IMR-90 (cell line): ENCODE results near the gene VGF. TPM values are rescaled to one million over a fixed set of nuclear protein-coding genes. Genes with fewer than 3 reads are reported as not detected.

Experiments
- ATAC-seq: fragments of 200-7000 bp; cut with Tn5 transposase; 2 replicates; pipeline ENCODE4 v1.9.1; 2020; ENCODE audit warnings: low read depth, mild to moderate bottlenecking, moderate library complexity
- BruUV-seq: library from RNA; stranded (reverse); fragments of 400-500 nt; replicated peaks from 2 replicates; lab custom pipeline; 2021; lab: Mats Ljungman, UMichigan
- CTCF ChIA-PET: fragments of 300-600 bp; formaldehyde crosslinking; extraction: SDS; loops from one replicate; lab custom pipeline; 2021; ENCODE audit warnings: antibody characterized with exemption; lab: Yijun Ruan, JAX
- POLR2A ChIA-PET: fragments of 300-600 bp; sonication (Branson Sonifier 250); formaldehyde crosslinking; loops from one replicate; lab custom pipeline; 2022; ENCODE audit warnings: antibody characterized with exemption; ENCODE audit not compliant: unreplicated experiment; lab: Charles Lee
- DNase-seq: peaks from one replicate; pipeline ENCODE4 v3.0.0; 2013
- H2AFZ ChIP-seq: replicated peaks from 2 replicates; pipeline ENCODE3; 2013; ENCODE audit warnings: low read length, mild to moderate bottlenecking; ENCODE audit not compliant: poor library complexity
- H2AK5ac ChIP-seq: 2 replicates; pipeline ENCODE4 v1.6.1; 2013; ENCODE audit warnings: low read depth, low read length, inconsistent platforms
- H2AK9ac ChIP-seq: replicated peaks from 2 replicates; pipeline ENCODE3; 2013; ENCODE audit warnings: mild to moderate bottlenecking, low read depth, low read length, moderate library complexity; ENCODE audit not compliant: poor library complexity
- H2BK120ac ChIP-seq: 2 replicates; pipeline ENCODE4 v1.6.1; 2013; ENCODE audit warnings: low read depth, low read length, inconsistent platforms
- H2BK15ac ChIP-seq: 3 replicates; pipeline ENCODE4 v1.6.1; 2013; ENCODE audit warnings: low read depth, low read length, inconsistent platforms
- H2BK20ac ChIP-seq: 2 replicates; pipeline ENCODE4 v1.6.1; 2013; ENCODE audit warnings: low read depth, mild to moderate bottlenecking, inconsistent platforms, low read length, moderate library complexity
- H2BK5ac ChIP-seq: 2 replicates; pipeline ENCODE4 v1.6.1; 2013; ENCODE audit warnings: mild to moderate bottlenecking, low read depth, low read length, inconsistent platforms; ENCODE audit not compliant: poor library complexity, severe bottlenecking
- H3K14ac ChIP-seq: replicated peaks from 2 replicates; pipeline ENCODE4 v1.6.1; 2013; ENCODE audit warnings: low read depth, low read length, inconsistent platforms
- H3K18ac ChIP-seq: 2 replicates; pipeline ENCODE4 v1.6.1; 2013; ENCODE audit warnings: low read depth, low read length, control low read depth
- H3K23ac ChIP-seq: 2 replicates; pipeline ENCODE4 v1.6.1; 2013; ENCODE audit warnings: low read depth, low read length, inconsistent platforms
- H3K27ac ChIP-seq: 2 replicates; pipeline ENCODE4 v1.5.1; 2013; ENCODE audit warnings: mild to moderate bottlenecking, control low read depth, low read length; ENCODE audit not compliant: insufficient read depth
- H3K27me3 ChIP-seq: 2 replicates; pipeline ENCODE4 v1.6.1; 2013; ENCODE audit warnings: low read length; ENCODE audit not compliant: control insufficient read depth, insufficient read depth
- H3K36me3 ChIP-seq: 2 replicates; pipeline ENCODE4 v1.6.1; 2013; ENCODE audit warnings: low read length, mixed read lengths; ENCODE audit not compliant: control insufficient read depth, insufficient read depth
- H3K4ac ChIP-seq: 2 replicates; pipeline ENCODE4 v1.6.1; 2013; ENCODE audit warnings: low read depth, low read length, inconsistent platforms
- H3K4me1 ChIP-seq: 2 replicates; pipeline ENCODE4 v1.6.1; 2013; ENCODE audit warnings: low read length, mixed read lengths; ENCODE audit not compliant: control insufficient read depth, insufficient read depth
- H3K4me2 ChIP-seq: 2 replicates; pipeline ENCODE4 v1.6.1; 2013; ENCODE audit warnings: low read depth, mild to moderate bottlenecking, control low read depth, low read length, moderate library complexity
- H3K4me3 ChIP-seq: 2 replicates; pipeline ENCODE4 v1.5.1; 2013; ENCODE audit warnings: low read depth, mild to moderate bottlenecking, control low read depth, low read length, moderate library complexity; ENCODE audit not compliant: insufficient read depth
- H3K56ac ChIP-seq: 2 replicates; pipeline ENCODE4 v1.6.1; 2013; ENCODE audit warnings: low read length, inconsistent platforms; ENCODE audit not compliant: insufficient read depth; ENCODE audit errors: extremely low read depth
- H3K79me1 ChIP-seq, 2 experiments: 2 replicates each; pipeline ENCODE4 v1.6.1; 2013; ENCODE audit warnings: low read length in 2 of 2, inconsistent platforms in 1 of 2, low read depth in 1 of 2
- H3K9ac ChIP-seq: 2 replicates; pipeline ENCODE4 v1.6.1; 2013; ENCODE audit warnings: low read depth, low read length, control low read depth
- H3K9me1 ChIP-seq: 2 replicates; pipeline ENCODE4 v1.6.1; 2013; ENCODE audit warnings: low read length, inconsistent platforms; ENCODE audit not compliant: insufficient read depth
- H3K9me3 ChIP-seq: 2 replicates; pipeline ENCODE4 v1.6.1; 2013; ENCODE audit warnings: low read length; ENCODE audit not compliant: control insufficient read depth, insufficient read depth
- H4K20me1 ChIP-seq: 2 replicates; pipeline ENCODE4 v1.6.1; 2013; ENCODE audit warnings: low read length, inconsistent platforms; ENCODE audit not compliant: insufficient read depth
- H4K5ac ChIP-seq: 2 replicates; pipeline ENCODE4 v1.6.1; 2013; ENCODE audit warnings: mild to moderate bottlenecking, low read depth, low read length, control low read depth
- H4K8ac ChIP-seq, 2 experiments: 2 replicates each; pipeline ENCODE4 v1.6.1; 2013; ENCODE audit warnings: low read depth in 2 of 2, low read length in 2 of 2, control low read depth in 1 of 2, inconsistent platforms in 1 of 2
- H4K91ac ChIP-seq: 2 replicates; pipeline ENCODE4 v1.6.1; 2013; ENCODE audit warnings: low read depth, low read length, inconsistent platforms; ENCODE audit not compliant: insufficient read depth
- BHLHE40 ChIP-seq: fragments of 150-350 bp; IDR thresholded peaks from 2 replicates; pipeline ENCODE4 v1.6.1; 2016; ENCODE audit warnings: mild to moderate bottlenecking, low read depth, low read length
- CEBPB ChIP-seq: IDR thresholded peaks from 2 replicates; pipeline ENCODE4 v1.6.1; 2012; ENCODE audit warnings: low read depth, low read length, improper control_type of control experiment
- CHD1 ChIP-seq: IDR thresholded peaks from 2 replicates; pipeline ENCODE4 v1.6.1; 2012; ENCODE audit warnings: low read depth, low read length, improper control_type of control experiment
- MAZ ChIP-seq: IDR thresholded peaks from 2 replicates; pipeline ENCODE4 v1.6.1; 2012; ENCODE audit warnings: low read depth, mild to moderate bottlenecking, low read length, improper control_type of control experiment, moderate library complexity, borderline replicate concordance
- MXI1 ChIP-seq: IDR thresholded peaks from 2 replicates; pipeline ENCODE4 v1.6.1; 2012; ENCODE audit warnings: low read depth, mild to moderate bottlenecking, low read length, moderate library complexity, borderline replicate concordance
- NFE2L2 ChIP-seq: fragments of 150-350 bp; IDR thresholded peaks from 2 replicates; pipeline ENCODE4 v1.6.1; 2016; ENCODE audit warnings: low read depth, mild to moderate bottlenecking, low read length
- POLR2A ChIP-seq: IDR thresholded peaks from 2 replicates; pipeline ENCODE4 v1.6.1; 2012; ENCODE audit warnings: mild to moderate bottlenecking, low read depth, low read length
- RAD21 ChIP-seq: IDR thresholded peaks from 2 replicates; pipeline ENCODE4 v1.6.1; 2012; ENCODE audit warnings: low read length, improper control_type of control experiment
- RCOR1 ChIP-seq: IDR thresholded peaks from 2 replicates; pipeline ENCODE4 v1.6.1; 2012; ENCODE audit warnings: mild to moderate bottlenecking, low read length, improper control_type of control experiment; ENCODE audit not compliant: insufficient replicate concordance
- RFX5 ChIP-seq: IDR thresholded peaks from 2 replicates; pipeline ENCODE4 v1.8.0; 2012; ENCODE audit warnings: low read depth, mild to moderate bottlenecking, low read length, moderate library complexity
- SMC3 ChIP-seq: fragments of 150-350 bp; IDR thresholded peaks from 2 replicates; pipeline ENCODE4 v1.6.1; 2016; ENCODE audit warnings: low read depth, mild to moderate bottlenecking, antibody characterized with exemption, low read length, moderate library complexity
- WGBS, 2 experiments: methylation state at CpG; one replicate each; pipeline versions ENCODE4 v1.1.5 to v1.1.7; 2013; ENCODE audit warnings: missing lambda C conversion rate in 2 of 2; ENCODE audit not compliant: insufficient read length in 1 of 2; ENCODE audit errors: extremely low coverage in 2 of 2; 5-methylcytosine and 5-hydroxymethylcytosine counted together
- dilution Hi-C: fragments of 300-500 bp; cut with HindIII; formaldehyde crosslinking; loops from one replicate; pipeline ENCODE4 v1.14.3; 2018; ENCODE audit warnings: low sequenced_read_pairs; ENCODE audit not compliant: unreplicated experiment
- in situ Hi-C: fragments of 300-500 bp; cut with MboI; formaldehyde crosslinking; loops from 3 replicates; pipeline ENCODE4 v1.14.3; 2019; ENCODE audit warnings: low sequenced_read_pairs, inconsistent platforms, mixed read lengths
- intact Hi-C: fragments of 100-400 bp; cut with micrococcal nuclease; formaldehyde crosslinking; loops from 2 replicates; pipeline ENCODE4 v1.10.0; 2022
- polyA plus RNA-seq, 3 experiments: library from polyadenylated mRNA; depleted of rRNA; stranded (reverse); fragments of >200 nt; gene quantifications; 2 replicates each; pipeline ENCODE4 v1.2.3, GENCODE V29; 2012; ENCODE audit warnings: low replicate concordance in 1 of 3
- total RNA-seq: library from RNA; depleted of rRNA; stranded (reverse); fragments of >200 nt; gene quantifications from 2 replicates; pipeline ENCODE4 v1.2.3, GENCODE V29; 2012
- TF ChIP-seq, protein P1 (sequence below): fragments of 150-350 bp; IDR thresholded peaks from 2 replicates; pipeline ENCODE4 v1.6.1; 2016; ENCODE audit warnings: low read depth, mild to moderate bottlenecking, low read length, moderate library complexity, borderline replicate concordance
- TF ChIP-seq, protein P2 (sequence below): conservative IDR thresholded peaks from 2 replicates; pipeline ENCODE4 v1.5.1; 2012; ENCODE audit warnings: mild to moderate bottlenecking, low read depth, low read length, improper control_type of control experiment

VGF gene
- total and polyA plus RNA-seq, 2 of the 4 experiments (the other 2 are of a cell fraction), result 0.18 to 0.50 TPM

DNA sequence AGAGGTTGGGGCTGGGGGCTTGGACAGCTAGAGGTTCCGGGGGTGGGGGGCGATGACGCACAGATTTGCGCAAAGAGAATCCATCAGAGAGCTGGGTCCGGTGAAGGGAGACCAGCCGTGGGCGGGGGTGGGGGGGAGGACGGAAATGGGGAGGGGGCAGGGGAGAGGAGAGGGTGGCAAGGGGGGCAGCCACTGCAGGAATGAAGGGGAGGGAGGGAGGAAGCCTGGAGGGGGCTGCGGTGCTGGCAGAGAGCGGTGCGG lies 1.2 kb upstream of the VGF start:
- Histone ChIP-seq H3K14ac (no peak overlapping the region), H2BK5ac (no peak overlapping the region), H3K56ac (no peak overlapping the region), H2BK20ac (no peak overlapping the region), H2BK120ac (no peak overlapping the region), H2BK15ac (no peak overlapping the region), H4K5ac (no peak overlapping the region), H2AK9ac (no peak overlapping the region), H3K9ac (no peak overlapping the region), H3K4me3 (no peak overlapping the region), H3K18ac (no peak overlapping the region), H4K91ac (no peak overlapping the region), H3K9me1 (peaks cover 14% of the 10 kb centered on the region), H3K36me3 (peaks cover 1% of the 10 kb centered on the region; the same call in 1 of the 2 replicates), H3K4me1 (peaks cover 18% of the 10 kb centered on the region), H3K23ac (no peak overlapping the region), H3K9me3 (no peaks in the 10 kb centered on the region), H4K20me1 (peaks cover 14% of the 10 kb centered on the region; the same call in 1 of the 2 replicates), H3K27ac (no peak overlapping the region), H2AFZ (peak overlapping the region; percentile 69), H3K79me1 (peaks cover 0 to 3% of the 10 kb centered on the region in 2 experiments; a peak in 1 of 4 replicates), H3K27me3 (peaks cover 42% of the 10 kb centered on the region), H4K8ac (no peak overlapping the region), H3K4ac (no peak overlapping the region), H3K4me2 (no peak overlapping the region), H2AK5ac (no peak overlapping the region)
- no CpG with 5 or more reads among the region's 11 CpGs for WGBS, 2 experiments
- DNase-seq (no peak), ATAC-seq (no peak)
- TF ChIP-seq CEBPB (no peak), RFX5 (no peak), POLR2A (no peak), MAZ (no peak), SMC3 (no peak), NFE2L2 (no peak), CHD1 (no peak), BHLHE40 (no peak), RCOR1 (no peak), MXI1 (no peak), RAD21 (no peak)
- TF ChIP-seq, protein P1, sequence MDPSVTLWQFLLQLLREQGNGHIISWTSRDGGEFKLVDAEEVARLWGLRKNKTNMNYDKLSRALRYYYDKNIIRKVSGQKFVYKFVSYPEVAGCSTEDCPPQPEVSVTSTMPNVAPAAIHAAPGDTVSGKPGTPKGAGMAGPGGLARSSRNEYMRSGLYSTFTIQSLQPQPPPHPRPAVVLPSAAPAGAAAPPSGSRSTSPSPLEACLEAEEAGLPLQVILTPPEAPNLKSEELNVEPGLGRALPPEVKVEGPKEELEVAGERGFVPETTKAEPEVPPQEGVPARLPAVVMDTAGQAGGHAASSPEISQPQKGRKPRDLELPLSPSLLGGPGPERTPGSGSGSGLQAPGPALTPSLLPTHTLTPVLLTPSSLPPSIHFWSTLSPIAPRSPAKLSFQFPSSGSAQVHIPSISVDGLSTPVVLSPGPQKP, result no peak
- TF ChIP-seq, protein P2, sequence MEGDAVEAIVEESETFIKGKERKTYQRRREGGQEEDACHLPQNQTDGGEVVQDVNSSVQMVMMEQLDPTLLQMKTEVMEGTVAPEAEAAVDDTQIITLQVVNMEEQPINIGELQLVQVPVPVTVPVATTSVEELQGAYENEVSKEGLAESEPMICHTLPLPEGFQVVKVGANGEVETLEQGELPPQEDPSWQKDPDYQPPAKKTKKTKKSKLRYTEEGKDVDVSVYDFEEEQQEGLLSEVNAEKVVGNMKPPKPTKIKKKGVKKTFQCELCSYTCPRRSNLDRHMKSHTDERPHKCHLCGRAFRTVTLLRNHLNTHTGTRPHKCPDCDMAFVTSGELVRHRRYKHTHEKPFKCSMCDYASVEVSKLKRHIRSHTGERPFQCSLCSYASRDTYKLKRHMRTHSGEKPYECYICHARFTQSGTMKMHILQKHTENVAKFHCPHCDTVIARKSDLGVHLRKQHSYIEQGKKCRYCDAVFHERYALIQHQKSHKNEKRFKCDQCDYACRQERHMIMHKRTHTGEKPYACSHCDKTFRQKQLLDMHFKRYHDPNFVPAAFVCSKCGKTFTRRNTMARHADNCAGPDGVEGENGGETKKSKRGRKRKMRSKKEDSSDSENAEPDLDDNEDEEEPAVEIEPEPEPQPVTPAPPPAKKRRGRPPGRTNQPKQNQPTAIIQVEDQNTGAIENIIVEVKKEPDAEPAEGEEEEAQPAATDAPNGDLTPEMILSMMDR, result no peak
- ChIA-PET POLR2A (no interaction called here), CTCF (no interaction called here)
- in situ Hi-C loops, result no loop called here
- dilution Hi-C loops, result no loop called here
- BruUV-seq, result no TSS peak
- intact Hi-C loops, result no loop called here
